HL-60 (cell line): ENCODE data around the gene SPATA1.

Experiments used
- CTCF ChIP-seq: IDR thresholded peaks from one replicate; pipeline ENCODE4 v1.5.1; 2011; ENCODE audit warnings: low read length, control low read depth, inconsistent platforms; ENCODE audit not compliant: insufficient read depth
- GABPA ChIP-seq: IDR thresholded peaks from 2 replicates; pipeline ENCODE4 v1.6.1; 2012; ENCODE audit warnings: low read depth
- POLR2AphosphoS5 ChIP-seq: IDR thresholded peaks from 2 replicates; pipeline ENCODE4 v1.6.1; 2012; ENCODE audit warnings: low read depth
- REST ChIP-seq: IDR thresholded peaks from 2 replicates; pipeline ENCODE4 v1.6.1; 2012; ENCODE audit warnings: low read depth; ENCODE audit not compliant: insufficient replicate concordance

- TF ChIP-seq CTCF (no peak), POLR2AphosphoS5 (no peak), REST (no peak), GABPA (no peak)
Observed at GRCh38 chr1:84496498-84496897, 9.7 kb upstream of the SPATA1 start.
